Nephron progenitor cell (in vitro differentiated cells): Measurements from ENCODE around the gene GCN1.
A peak's percentile ranks its signal among the peaks of the same experiment; 100 is the strongest.

Experiments
- DNase-seq: peaks from one replicate; pipeline ENCODE4 v3.0.0; 2021
- H3K27ac Mint-ChIP-seq: 2 replicates; pipeline ENCODE4 v1.8.0; 2021; ENCODE audit warnings: mild to moderate bottlenecking, moderate library complexity, mixed read lengths
- H3K27me3 Mint-ChIP-seq: 2 replicates; pipeline ENCODE4 v1.8.0; 2021; ENCODE audit warnings: mild to moderate bottlenecking, low read depth, mixed read lengths; ENCODE audit not compliant: poor library complexity
- H3K36me3 Mint-ChIP-seq: 2 replicates; pipeline ENCODE4 v1.8.0; 2021; ENCODE audit warnings: low read depth, mixed read lengths
- H3K4me1 Mint-ChIP-seq: 2 replicates; pipeline ENCODE4 v1.8.0; 2021; ENCODE audit warnings: mixed read lengths
- H3K4me3 Mint-ChIP-seq: 2 replicates; pipeline ENCODE4 v1.8.0; 2021; ENCODE audit warnings: mild to moderate bottlenecking, moderate library complexity, mixed read lengths
- H3K9me3 Mint-ChIP-seq: 2 replicates; pipeline ENCODE4 v1.8.0; 2021; ENCODE audit warnings: mild to moderate bottlenecking, moderate library complexity, mixed read lengths
- CTCF ChIP-seq: fragments of 200-600 bp; sonication (generic); IDR thresholded peaks from 2 replicates; pipeline ENCODE4 v1.5.0; 2021; ENCODE audit warnings: antibody characterized with exemption

The GCN1 gene

GRCh38 chr12:120225852-120226640, 31.5 kb upstream of the GCN1 start:
- Mint-ChIP-seq H3K4me3 (no peak overlapping the region), H3K36me3 (peaks cover 11% of the 10 kb centered on the region), H3K4me1 (peaks cover 81% of the 10 kb centered on the region), H3K27me3 (peaks cover 3% of the 10 kb centered on the region), H3K9me3 (no peaks in the 10 kb centered on the region), H3K27ac (peak overlapping the region; percentile 86)
- TF ChIP-seq CTCF, result no peak
- no peak for DNase-seq

GRCh38 chr12:120225200-120225558, 30.7 kb upstream of the GCN1 start:
- H3K27me3 Mint-ChIP-seq, result peaks cover 3% of the 10 kb centered on the region

GRCh38 chr12:120224304-120225199, 30.0 kb upstream of the GCN1 start:
- no peak overlapping the region for H3K27ac Mint-ChIP-seq
- H3K4me1 Mint-ChIP-seq, result peaks cover 81% of the 10 kb centered on the region
- no peak for TF ChIP-seq CTCF
- H3K27me3 Mint-ChIP-seq, result peaks cover 3% of the 10 kb centered on the region
- no peak for DNase-seq
- no peaks in the 10 kb centered on the region for H3K9me3 Mint-ChIP-seq
- H3K4me3 Mint-ChIP-seq, result no peak overlapping the region
- H3K36me3 Mint-ChIP-seq, result peaks cover 19% of the 10 kb centered on the region

More at GRCh38 chr12:120225200-120225558, 30.7 kb upstream of the GCN1 start:
- no peak for DNase-seq
- H3K27ac Mint-ChIP-seq, result no peak overlapping the region
- peaks cover 19% of the 10 kb centered on the region for H3K36me3 Mint-ChIP-seq
- no peaks in the 10 kb centered on the region for H3K9me3 Mint-ChIP-seq
- no peak for TF ChIP-seq CTCF
- H3K4me3 Mint-ChIP-seq, result no peak overlapping the region
- peaks cover 81% of the 10 kb centered on the region for H3K4me1 Mint-ChIP-seq

- Mint-ChIP-seq H3K4me1 (peaks cover 73% of the 10 kb centered on the region), H3K36me3 (peaks cover 19% of the 10 kb centered on the region), H3K9me3 (no peaks in the 10 kb centered on the region), H3K4me3 (no peak overlapping the region), H3K27me3 (peaks cover 3% of the 10 kb centered on the region), H3K27ac (no peak overlapping the region)
- TF ChIP-seq CTCF, result no peak
- DNase-seq, result no peak
Measured at GRCh38 chr12:120223458-120224303, 29.2 kb upstream of the GCN1 start.

- Mint-ChIP-seq H3K9me3 (no peaks in the 10 kb centered on the region), H3K36me3 (peaks cover 19% of the 10 kb centered on the region), H3K27ac (peak overlapping the region; percentile 45), H3K4me1 (peaks cover 60% of the 10 kb centered on the region), H3K4me3 (no peak overlapping the region), H3K27me3 (peaks cover 3% of the 10 kb centered on the region)
- TF ChIP-seq CTCF, result no peak
- DNase-seq, result no peak
Measured at GRCh38 chr12:120222288-120222832, 27.8 kb upstream of the GCN1 start.
